DOHH2 (cell line): Measurements from ENCODE around the gene MYO5A.

Source experiments
- CTCF ChIP-seq: fragments of 200-600 bp; sonication (generic); IDR thresholded peaks from one replicate; pipeline ENCODE4 v1.5.1; 2014; ENCODE audit warnings: antibody characterized with exemption, mild to moderate bottlenecking, low read depth, low read length; ENCODE audit not compliant: poor library complexity, severe bottlenecking
- EZH2phosphoT487 ChIP-seq: fragments of 200-600 bp; sonication (generic); IDR thresholded peaks from 2 replicates; pipeline ENCODE4 v1.6.1; 2017; ENCODE audit warnings: borderline replicate concordance, mild to moderate bottlenecking, antibody characterized with exemption, low read length, moderate library complexity, mixed read lengths

GRCh38 chr15:52357949-52358348 is 170.7 kb downstream of the MYO5A start:
- TF ChIP-seq CTCF = no peak
- no peak for TF ChIP-seq EZH2phosphoT487
